ENCODE results near the gene TLE6.

- TF ChIP-seq POLR2A (IDR thresholded peaks at IDR 0.05; ENCODE audit: low read depth, low read length) (no peak), CTCF (conservative IDR thresholded peaks at IDR 0.05; ENCODE audit: low read depth, low read length) (no peak)
Measured at GRCh38 chr19:3033595-3034405, 56.4 kb downstream of the TLE6 start.
